ENCODE results near the gene GRAP2.

The GRAP2 gene

GRCh38 chr22:39935612-39936011 lies 34.7 kb downstream of the GRAP2 start:
- Histone ChIP-seq H3K36me3 (ENCODE audit: insufficient read depth, insufficient read length, low read length) (no peaks in the 10 kb centered on the region), H3K9ac (ENCODE audit: insufficient read length, low read depth) (no peak overlapping the region), H3K27me3 (ENCODE audit: insufficient read depth, insufficient read length) (no peaks in the 10 kb centered on the region), H3K4me3 (ENCODE audit: insufficient read length, low read depth) (no peak overlapping the region), H3K4me1 (ENCODE audit: insufficient read depth, insufficient read length) (no peaks in the 10 kb centered on the region), H3K9me3 (ENCODE audit: insufficient read depth, low read length) (no peaks in the 10 kb centered on the region)
- DNase-seq (ENCODE audit: low read depth, low spot score), result no peak
- no peak for TF ChIP-seq YY1 (IDR thresholded peaks at IDR 0.05; ENCODE audit: insufficient read depth, insufficient read length)
- no peak for TF ChIP-seq SUZ12 (IDR thresholded peaks at IDR 0.05; ENCODE audit: extremely low read depth, insufficient read depth, insufficient read length)
- TF ChIP-seq ZNF274 (IDR thresholded peaks at IDR 0.05; ENCODE audit: low read depth, low read length), result no peak

- H3K4me1 ChIP-seq (ENCODE audit: insufficient read depth, insufficient read length), result no peaks in the 10 kb centered on the region
- no peaks in the 10 kb centered on the region for H3K36me3 ChIP-seq (ENCODE audit: insufficient read depth, insufficient read length, low read length)
- no peak overlapping the region for H3K9ac ChIP-seq (ENCODE audit: insufficient read length, low read depth)
- TF ChIP-seq SUZ12 (IDR thresholded peaks at IDR 0.05; ENCODE audit: extremely low read depth, insufficient read depth, insufficient read length) (no peak), ZNF274 (IDR thresholded peaks at IDR 0.05; ENCODE audit: low read depth, low read length) (no peak), YY1 (IDR thresholded peaks at IDR 0.05; ENCODE audit: insufficient read depth, insufficient read length) (no peak)
- no peak for DNase-seq (ENCODE audit: low read depth, low spot score)
- no peaks in the 10 kb centered on the region for H3K27me3 ChIP-seq (ENCODE audit: insufficient read depth, insufficient read length)
- H3K9me3 ChIP-seq (ENCODE audit: insufficient read depth, low read length), result no peaks in the 10 kb centered on the region
- no peak overlapping the region for H3K4me3 ChIP-seq (ENCODE audit: insufficient read length, low read depth)
Observed at GRCh38 chr22:39936523-39937145, 35.8 kb downstream of the GRAP2 start.

GRCh38 chr22:39937906-39938305 lies 37.0 kb downstream of the GRAP2 start:
- Histone ChIP-seq H3K4me3 (ENCODE audit: insufficient read length, low read depth) (no peak overlapping the region), H3K36me3 (ENCODE audit: insufficient read depth, insufficient read length, low read length) (no peaks in the 10 kb centered on the region), H3K4me1 (ENCODE audit: insufficient read depth, insufficient read length) (no peaks in the 10 kb centered on the region), H3K9ac (ENCODE audit: insufficient read length, low read depth) (no peak overlapping the region), H3K27me3 (ENCODE audit: insufficient read depth, insufficient read length) (no peaks in the 10 kb centered on the region), H3K9me3 (ENCODE audit: insufficient read depth, low read length) (no peaks in the 10 kb centered on the region)
- no peak for DNase-seq (ENCODE audit: low read depth, low spot score)
- TF ChIP-seq SUZ12 (IDR thresholded peaks at IDR 0.05; ENCODE audit: extremely low read depth, insufficient read depth, insufficient read length), result no peak
- TF ChIP-seq ZNF274 (IDR thresholded peaks at IDR 0.05; ENCODE audit: low read depth, low read length), result no peak

- H3K9me3 ChIP-seq (ENCODE audit: insufficient read depth, low read length), result no peaks in the 10 kb centered on the region
- H3K27me3 ChIP-seq (ENCODE audit: insufficient read depth, insufficient read length), result no peaks in the 10 kb centered on the region
- H3K4me3 ChIP-seq (ENCODE audit: insufficient read length, low read depth), result no peak overlapping the region
- H3K36me3 ChIP-seq (ENCODE audit: insufficient read depth, insufficient read length, low read length), result no peaks in the 10 kb centered on the region
- H3K4me1 ChIP-seq (ENCODE audit: insufficient read depth, insufficient read length), result no peaks in the 10 kb centered on the region
- TF ChIP-seq ZNF274 (IDR thresholded peaks at IDR 0.05; ENCODE audit: low read depth, low read length) (no peak), YY1 (IDR thresholded peaks at IDR 0.05; ENCODE audit: insufficient read depth, insufficient read length) (no peak), SUZ12 (IDR thresholded peaks at IDR 0.05; ENCODE audit: extremely low read depth, insufficient read depth, insufficient read length) (no peak)
- no peak for DNase-seq (ENCODE audit: low read depth, low spot score)
- no peak overlapping the region for H3K9ac ChIP-seq (ENCODE audit: insufficient read length, low read depth)
Observed at GRCh38 chr22:39938509-39939111, 37.7 kb downstream of the GRAP2 start.

GRCh38 chr22:39939830-39940229 lies 38.9 kb downstream of the GRAP2 start:
- Histone ChIP-seq H3K4me3 (ENCODE audit: insufficient read length, low read depth) (no peak overlapping the region), H3K36me3 (ENCODE audit: insufficient read depth, insufficient read length, low read length) (no peaks in the 10 kb centered on the region), H3K9me3 (ENCODE audit: insufficient read depth, low read length) (no peaks in the 10 kb centered on the region), H3K27me3 (ENCODE audit: insufficient read depth, insufficient read length) (no peaks in the 10 kb centered on the region), H3K9ac (ENCODE audit: insufficient read length, low read depth) (no peak overlapping the region), H3K4me1 (ENCODE audit: insufficient read depth, insufficient read length) (no peaks in the 10 kb centered on the region)
- no peak for DNase-seq (ENCODE audit: low read depth, low spot score)
- TF ChIP-seq SUZ12 (IDR thresholded peaks at IDR 0.05; ENCODE audit: extremely low read depth, insufficient read depth, insufficient read length), result no peak
- no peak for TF ChIP-seq ZNF274 (IDR thresholded peaks at IDR 0.05; ENCODE audit: low read depth, low read length)
- TF ChIP-seq YY1 (IDR thresholded peaks at IDR 0.05; ENCODE audit: insufficient read depth, insufficient read length), result no peak

GRCh38 chr22:39940757-39941305 lies 39.9 kb downstream of the GRAP2 start:
- no peak overlapping the region for H3K9ac ChIP-seq (ENCODE audit: insufficient read length, low read depth)
- H3K9me3 ChIP-seq (ENCODE audit: insufficient read depth, low read length), result no peaks in the 10 kb centered on the region
- H3K27me3 ChIP-seq (ENCODE audit: insufficient read depth, insufficient read length), result no peaks in the 10 kb centered on the region
- TF ChIP-seq SUZ12 (IDR thresholded peaks at IDR 0.05; ENCODE audit: extremely low read depth, insufficient read depth, insufficient read length), result no peak
- no peak for TF ChIP-seq ZNF274 (IDR thresholded peaks at IDR 0.05; ENCODE audit: low read depth, low read length)
- no peak for TF ChIP-seq YY1 (IDR thresholded peaks at IDR 0.05; ENCODE audit: insufficient read depth, insufficient read length)
- no peaks in the 10 kb centered on the region for H3K4me1 ChIP-seq (ENCODE audit: insufficient read depth, insufficient read length)
- no peaks in the 10 kb centered on the region for H3K36me3 ChIP-seq (ENCODE audit: insufficient read depth, insufficient read length, low read length)
- peak; percentile 15 for DNase-seq (ENCODE audit: low read depth, low spot score)
- no peak overlapping the region for H3K4me3 ChIP-seq (ENCODE audit: insufficient read length, low read depth)

- no peak overlapping the region for H3K4me3 ChIP-seq (ENCODE audit: insufficient read length, low read depth)
- H3K36me3 ChIP-seq (ENCODE audit: insufficient read depth, insufficient read length, low read length), result no peaks in the 10 kb centered on the region
- H3K9me3 ChIP-seq (ENCODE audit: insufficient read depth, low read length), result no peaks in the 10 kb centered on the region
- H3K9ac ChIP-seq (ENCODE audit: insufficient read length, low read depth), result no peak overlapping the region
- no peaks in the 10 kb centered on the region for H3K4me1 ChIP-seq (ENCODE audit: insufficient read depth, insufficient read length)
- TF ChIP-seq SUZ12 (IDR thresholded peaks at IDR 0.05; ENCODE audit: extremely low read depth, insufficient read depth, insufficient read length), result no peak
- TF ChIP-seq YY1 (IDR thresholded peaks at IDR 0.05; ENCODE audit: insufficient read depth, insufficient read length), result no peak
- no peak for TF ChIP-seq ZNF274 (IDR thresholded peaks at IDR 0.05; ENCODE audit: low read depth, low read length)
- no peak for DNase-seq (ENCODE audit: low read depth, low spot score)
- H3K27me3 ChIP-seq (ENCODE audit: insufficient read depth, insufficient read length), result no peaks in the 10 kb centered on the region
Observed at GRCh38 chr22:39941601-39942000, 40.7 kb downstream of the GRAP2 start.
